HepG2 (cell line): Measurements from ENCODE around the gene PAN3. TPM values are rescaled to one million over a fixed set of nuclear protein-coding genes. Genes with fewer than 3 reads are reported as not detected.

Experiments used
- CREM ChIP-seq, 2 experiments: sonication (generic) in 1 of 2; formaldehyde crosslinking in 1 of 2; IDR thresholded peaks; 2 replicates each; pipeline versions ENCODE4 v1.4.0 to v1.6.1; 2016 to 2020; ENCODE audit warnings: antibody characterized with exemption in 1 of 2, mild to moderate bottlenecking in 1 of 2, missing genetic modification reagents in 1 of 2
- FOXK1 ChIP-seq: sonication (generic); formaldehyde crosslinking; IDR thresholded peaks from 2 replicates; pipeline ENCODE4 v1.4.0; 2020; ENCODE audit warnings: low read depth, missing genetic modification reagents, borderline replicate concordance
- FOXP1 ChIP-seq, 2 experiments: fragments of 450-650 bp in 1 of 2; IDR thresholded peaks; 2 replicates each; pipeline ENCODE4 v1.6.1; 2017 to 2018; ENCODE audit warnings: antibody characterized with exemption in 1 of 2
- GATAD2A ChIP-seq: IDR thresholded peaks from 2 replicates; pipeline ENCODE4 v1.6.1; 2016
- HDAC1 ChIP-seq: sonication (generic); formaldehyde crosslinking; IDR thresholded peaks from 2 replicates; pipeline ENCODE4 v1.5.1; 2020; ENCODE audit warnings: mild to moderate bottlenecking, missing genetic modification reagents
- KMT2B ChIP-seq: IDR thresholded peaks from 2 replicates; pipeline ENCODE4 v1.6.1; 2016; ENCODE audit warnings: missing genetic modification reagents, missing compliant biosample characterization
- MAFG ChIP-seq: sonication (generic); formaldehyde crosslinking; IDR thresholded peaks from 2 replicates; pipeline ENCODE4 v1.5.1; 2020; ENCODE audit warnings: mild to moderate bottlenecking, missing genetic modification reagents
- PPARG ChIP-seq: conservative IDR thresholded peaks from 2 replicates; pipeline ENCODE4 v1.6.1; 2016; ENCODE audit warnings: missing biosample characterization, missing genetic modification reagents
- RBFOX2 ChIP-seq: fragments of 200-400 bp; formaldehyde crosslinking; IDR thresholded peaks from 2 replicates; pipeline ENCODE4 v1.6.1; 2017; ENCODE audit warnings: low read depth, mild to moderate bottlenecking, low read length
- RORA ChIP-seq: sonication (generic); formaldehyde crosslinking; IDR thresholded peaks from 2 replicates; pipeline ENCODE4 v1.5.0; 2020; ENCODE audit warnings: mild to moderate bottlenecking, missing genetic modification reagents, moderate library complexity
- TCF7 ChIP-seq: sonication (generic); IDR thresholded peaks from 2 replicates; pipeline ENCODE4 v1.6.1; 2016; ENCODE audit warnings: antibody characterized with exemption, low read depth
- polyA plus RNA-seq, 8 experiments: library from polyadenylated mRNA; depleted of rRNA in 3 of 8; stranded (reverse) in 7 of 8; unstranded in 1 of 8; fragments of >200 nt; fragmentation: Illumina TruSeq in 4 of 8; extraction: Trizol in 4 of 8; gene quantifications; 2 replicates each; pipeline versions ENCODE4 v1.2.1 to v1.2.3, GENCODE V29; 2011 to 2016; ENCODE audit warnings: low read depth in 4 of 8, missing spikeins in 1 of 8, mixed read lengths in 1 of 8; ENCODE audit not compliant: insufficient read depth in 1 of 8
- total RNA-seq, 5 experiments: library from RNA; depleted of rRNA; stranded (reverse); fragments of >200 nt; fragmentation: Illumina TruSeq; extraction: Trizol; gene quantifications; 2 replicates each; pipeline ENCODE4 v1.2.3, GENCODE V29; 2016; ENCODE audit warnings: low read depth in 1 of 5
- TF ChIP-seq, protein P1 (sequence below): sonication (generic); formaldehyde crosslinking; IDR thresholded peaks from 2 replicates; pipeline ENCODE4 v1.4.0; 2020; ENCODE audit warnings: mild to moderate bottlenecking, low read depth, missing genetic modification reagents
- TF ChIP-seq, protein P2 (sequence below): sonication (generic); formaldehyde crosslinking; IDR thresholded peaks from 2 replicates; pipeline ENCODE4 v1.4.0; 2020; ENCODE audit warnings: missing genetic modification reagents, borderline replicate concordance
- TF ChIP-seq, protein P3 (sequence below): sonication (generic); formaldehyde crosslinking; IDR thresholded peaks from 2 replicates; pipeline ENCODE4 v1.8.0; 2023; ENCODE audit warnings: mild to moderate bottlenecking, missing genetic modification reagents
- TF ChIP-seq, protein P4 (sequence below): sonication (generic); formaldehyde crosslinking; IDR thresholded peaks from 2 replicates; pipeline ENCODE4 v1.4.0; 2020; ENCODE audit warnings: missing genetic modification reagents
- TF ChIP-seq, protein P5 (sequence below): sonication (generic); formaldehyde crosslinking; IDR thresholded peaks from 2 replicates; pipeline ENCODE4 v1.9.0; 2021; ENCODE audit warnings: missing genetic modification reagents, borderline replicate concordance
- TF ChIP-seq, protein P6 (sequence below): sonication (generic); formaldehyde crosslinking; IDR thresholded peaks from 2 replicates; pipeline ENCODE4 v1.8.1; 2023; ENCODE audit warnings: mild to moderate bottlenecking, missing genetic modification reagents
- TF ChIP-seq, protein P7 (sequence below): conservative IDR thresholded peaks from 2 replicates; pipeline ENCODE4 v1.6.1; 2018; ENCODE audit warnings: missing genetic modification reagents

PAN3 gene
- total and polyA plus RNA-seq, 2 of the 13 experiments (the other 11 are each of a cell fraction or from before 2014, with no cell fraction given): 9.7 to 10.6 TPM

DNA sequence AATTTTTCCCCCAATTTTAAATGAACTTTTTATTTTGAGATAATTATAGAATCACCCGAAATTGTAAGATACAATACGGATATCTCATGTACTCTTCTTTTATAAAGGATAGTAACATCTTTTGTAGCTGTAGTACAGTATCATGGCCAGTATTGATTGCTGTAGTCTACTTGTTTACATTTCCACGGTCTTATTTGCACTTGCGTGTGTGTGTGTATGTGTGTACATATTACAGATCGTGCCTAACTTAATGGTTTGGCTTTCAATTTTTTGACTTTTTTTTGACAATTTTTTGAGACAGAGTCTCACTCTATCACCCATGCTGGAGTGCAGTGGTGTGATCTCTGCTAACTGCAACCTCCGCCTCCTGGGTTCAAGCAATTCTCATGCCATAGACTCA lies 6.7 kb downstream of the PAN3 start (continued):
- TF ChIP-seq MAFG: no peak
- TF ChIP-seq, protein P1, sequence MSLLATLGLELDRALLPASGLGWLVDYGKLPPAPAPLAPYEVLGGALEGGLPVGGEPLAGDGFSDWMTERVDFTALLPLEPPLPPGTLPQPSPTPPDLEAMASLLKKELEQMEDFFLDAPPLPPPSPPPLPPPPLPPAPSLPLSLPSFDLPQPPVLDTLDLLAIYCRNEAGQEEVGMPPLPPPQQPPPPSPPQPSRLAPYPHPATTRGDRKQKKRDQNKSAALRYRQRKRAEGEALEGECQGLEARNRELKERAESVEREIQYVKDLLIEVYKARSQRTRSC (CRISPR knock-in tag): no peak
- TF ChIP-seq, protein P2, sequence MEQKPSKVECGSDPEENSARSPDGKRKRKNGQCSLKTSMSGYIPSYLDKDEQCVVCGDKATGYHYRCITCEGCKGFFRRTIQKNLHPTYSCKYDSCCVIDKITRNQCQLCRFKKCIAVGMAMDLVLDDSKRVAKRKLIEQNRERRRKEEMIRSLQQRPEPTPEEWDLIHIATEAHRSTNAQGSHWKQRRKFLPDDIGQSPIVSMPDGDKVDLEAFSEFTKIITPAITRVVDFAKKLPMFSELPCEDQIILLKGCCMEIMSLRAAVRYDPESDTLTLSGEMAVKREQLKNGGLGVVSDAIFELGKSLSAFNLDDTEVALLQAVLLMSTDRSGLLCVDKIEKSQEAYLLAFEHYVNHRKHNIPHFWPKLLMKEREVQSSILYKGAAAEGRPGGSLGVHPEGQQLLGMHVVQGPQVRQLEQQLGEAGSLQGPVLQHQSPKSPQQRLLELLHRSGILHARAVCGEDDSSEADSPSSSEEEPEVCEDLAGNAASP (CRISPR knock-in tag): no peak
- no peak for TF ChIP-seq RORA (CRISPR knock-in tag)
- peak; percentile 74; the same call in 1 of the 2 replicates for TF ChIP-seq FOXK1 (CRISPR knock-in tag)
- TF ChIP-seq, protein P3, sequence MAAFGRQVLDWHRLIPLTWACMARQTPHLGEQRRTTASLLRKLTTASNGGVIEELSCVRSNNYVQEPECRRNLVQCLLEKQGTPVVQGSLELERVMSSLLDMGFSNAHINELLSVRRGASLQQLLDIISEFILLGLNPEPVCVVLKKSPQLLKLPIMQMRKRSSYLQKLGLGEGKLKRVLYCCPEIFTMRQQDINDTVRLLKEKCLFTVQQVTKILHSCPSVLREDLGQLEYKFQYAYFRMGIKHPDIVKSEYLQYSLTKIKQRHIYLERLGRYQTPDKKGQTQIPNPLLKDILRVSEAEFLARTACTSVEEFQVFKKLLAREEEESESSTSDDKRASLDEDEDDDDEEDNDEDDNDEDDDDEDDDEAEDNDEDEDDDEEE (CRISPR knock-in tag): no peak
- TF ChIP-seq HDAC1 (CRISPR knock-in tag): 0 out of 2 replicates have a peak, but pooled peaks have one; percentile 41
- peak; percentile 84; the same call in 1 of the 2 replicates for TF ChIP-seq FOXP1 (IDR thresholded peaks at IDR 0.05)
- peak; percentile 93 for TF ChIP-seq FOXP1 (CRISPR knock-in tag; IDR thresholded peaks at IDR 0.05)
- no peak for TF ChIP-seq KMT2B (CRISPR knock-in tag)
- TF ChIP-seq, protein P4, sequence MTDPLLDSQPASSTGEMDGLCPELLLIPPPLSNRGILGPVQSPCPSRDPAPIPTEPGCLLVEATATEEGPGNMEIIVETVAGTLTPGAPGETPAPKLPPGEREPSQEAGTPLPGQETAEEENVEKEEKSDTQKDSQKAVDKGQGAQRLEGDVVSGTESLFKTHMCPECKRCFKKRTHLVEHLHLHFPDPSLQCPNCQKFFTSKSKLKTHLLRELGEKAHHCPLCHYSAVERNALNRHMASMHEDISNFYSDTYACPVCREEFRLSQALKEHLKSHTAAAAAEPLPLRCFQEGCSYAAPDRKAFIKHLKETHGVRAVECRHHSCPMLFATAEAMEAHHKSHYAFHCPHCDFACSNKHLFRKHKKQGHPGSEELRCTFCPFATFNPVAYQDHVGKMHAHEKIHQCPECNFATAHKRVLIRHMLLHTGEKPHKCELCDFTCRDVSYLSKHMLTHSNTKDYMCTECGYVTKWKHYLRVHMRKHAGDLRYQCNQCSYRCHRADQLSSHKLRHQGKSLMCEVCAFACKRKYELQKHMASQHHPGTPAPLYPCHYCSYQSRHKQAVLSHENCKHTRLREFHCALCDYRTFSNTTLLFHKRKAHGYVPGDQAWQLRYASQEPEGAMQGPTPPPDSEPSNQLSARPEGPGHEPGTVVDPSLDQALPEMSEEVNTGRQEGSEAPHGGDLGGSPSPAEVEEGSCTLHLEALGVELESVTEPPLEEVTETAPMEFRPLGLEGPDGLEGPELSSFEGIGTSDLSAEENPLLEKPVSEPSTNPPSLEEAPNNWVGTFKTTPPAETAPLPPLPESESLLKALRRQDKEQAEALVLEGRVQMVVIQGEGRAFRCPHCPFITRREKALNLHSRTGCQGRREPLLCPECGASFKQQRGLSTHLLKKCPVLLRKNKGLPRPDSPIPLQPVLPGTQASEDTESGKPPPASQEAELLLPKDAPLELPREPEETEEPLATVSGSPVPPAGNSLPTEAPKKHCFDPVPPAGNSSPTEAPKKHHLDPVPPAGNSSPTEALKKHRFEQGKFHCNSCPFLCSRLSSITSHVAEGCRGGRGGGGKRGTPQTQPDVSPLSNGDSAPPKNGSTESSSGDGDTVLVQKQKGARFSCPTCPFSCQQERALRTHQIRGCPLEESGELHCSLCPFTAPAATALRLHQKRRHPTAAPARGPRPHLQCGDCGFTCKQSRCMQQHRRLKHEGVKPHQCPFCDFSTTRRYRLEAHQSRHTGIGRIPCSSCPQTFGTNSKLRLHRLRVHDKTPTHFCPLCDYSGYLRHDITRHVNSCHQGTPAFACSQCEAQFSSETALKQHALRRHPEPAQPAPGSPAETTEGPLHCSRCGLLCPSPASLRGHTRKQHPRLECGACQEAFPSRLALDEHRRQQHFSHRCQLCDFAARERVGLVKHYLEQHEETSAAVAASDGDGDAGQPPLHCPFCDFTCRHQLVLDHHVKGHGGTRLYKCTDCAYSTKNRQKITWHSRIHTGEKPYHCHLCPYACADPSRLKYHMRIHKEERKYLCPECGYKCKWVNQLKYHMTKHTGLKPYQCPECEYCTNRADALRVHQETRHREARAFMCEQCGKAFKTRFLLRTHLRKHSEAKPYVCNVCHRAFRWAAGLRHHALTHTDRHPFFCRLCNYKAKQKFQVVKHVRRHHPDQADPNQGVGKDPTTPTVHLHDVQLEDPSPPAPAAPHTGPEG (CRISPR knock-in tag): no peak
- TF ChIP-seq GATAD2A: peak; percentile 83
- TF ChIP-seq, protein P5, sequence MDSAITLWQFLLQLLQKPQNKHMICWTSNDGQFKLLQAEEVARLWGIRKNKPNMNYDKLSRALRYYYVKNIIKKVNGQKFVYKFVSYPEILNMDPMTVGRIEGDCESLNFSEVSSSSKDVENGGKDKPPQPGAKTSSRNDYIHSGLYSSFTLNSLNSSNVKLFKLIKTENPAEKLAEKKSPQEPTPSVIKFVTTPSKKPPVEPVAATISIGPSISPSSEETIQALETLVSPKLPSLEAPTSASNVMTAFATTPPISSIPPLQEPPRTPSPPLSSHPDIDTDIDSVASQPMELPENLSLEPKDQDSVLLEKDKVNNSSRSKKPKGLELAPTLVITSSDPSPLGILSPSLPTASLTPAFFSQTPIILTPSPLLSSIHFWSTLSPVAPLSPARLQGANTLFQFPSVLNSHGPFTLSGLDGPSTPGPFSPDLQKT (CRISPR knock-in tag): no peak
- TF ChIP-seq, protein P6, sequence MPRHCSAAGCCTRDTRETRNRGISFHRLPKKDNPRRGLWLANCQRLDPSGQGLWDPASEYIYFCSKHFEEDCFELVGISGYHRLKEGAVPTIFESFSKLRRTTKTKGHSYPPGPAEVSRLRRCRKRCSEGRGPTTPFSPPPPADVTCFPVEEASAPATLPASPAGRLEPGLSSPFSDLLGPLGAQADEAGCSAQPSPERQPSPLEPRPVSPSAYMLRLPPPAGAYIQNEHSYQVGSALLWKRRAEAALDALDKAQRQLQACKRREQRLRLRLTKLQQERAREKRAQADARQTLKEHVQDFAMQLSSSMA (CRISPR knock-in tag): no peak
- TF ChIP-seq RBFOX2: no peak
- peak; percentile 33; the same call in 1 of the 2 replicates for TF ChIP-seq CREM (IDR thresholded peaks at IDR 0.05)
- TF ChIP-seq CREM (CRISPR knock-in tag; IDR thresholded peaks at IDR 0.05): no peak
- no peak for TF ChIP-seq TCF7
- TF ChIP-seq PPARG (CRISPR knock-in tag): no peak
- TF ChIP-seq, protein P7, sequence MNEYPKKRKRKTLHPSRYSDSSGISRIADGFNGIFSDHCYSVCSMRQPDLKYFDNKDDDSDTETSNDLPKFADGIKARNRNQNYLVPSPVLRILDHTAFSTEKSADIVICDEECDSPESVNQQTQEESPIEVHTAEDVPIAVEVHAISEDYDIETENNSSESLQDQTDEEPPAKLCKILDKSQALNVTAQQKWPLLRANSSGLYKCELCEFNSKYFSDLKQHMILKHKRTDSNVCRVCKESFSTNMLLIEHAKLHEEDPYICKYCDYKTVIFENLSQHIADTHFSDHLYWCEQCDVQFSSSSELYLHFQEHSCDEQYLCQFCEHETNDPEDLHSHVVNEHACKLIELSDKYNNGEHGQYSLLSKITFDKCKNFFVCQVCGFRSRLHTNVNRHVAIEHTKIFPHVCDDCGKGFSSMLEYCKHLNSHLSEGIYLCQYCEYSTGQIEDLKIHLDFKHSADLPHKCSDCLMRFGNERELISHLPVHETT (CRISPR knock-in tag): no peak
